Measurements from ENCODE around the gene MED15. TPM values are rescaled to one million over a fixed set of nuclear protein-coding genes. Genes with fewer than 3 reads are reported as not detected.
"Not testable (repeated sequence)": the region's sequence is repeated elsewhere in the genome, so short reads cannot be mapped to it uniquely, and the experiment has no call there.

Gene MED15
- total RNA-seq, 4 donors from 2014 or later, result 16.5 to 110 (median 38.6) TPM

DNA sequence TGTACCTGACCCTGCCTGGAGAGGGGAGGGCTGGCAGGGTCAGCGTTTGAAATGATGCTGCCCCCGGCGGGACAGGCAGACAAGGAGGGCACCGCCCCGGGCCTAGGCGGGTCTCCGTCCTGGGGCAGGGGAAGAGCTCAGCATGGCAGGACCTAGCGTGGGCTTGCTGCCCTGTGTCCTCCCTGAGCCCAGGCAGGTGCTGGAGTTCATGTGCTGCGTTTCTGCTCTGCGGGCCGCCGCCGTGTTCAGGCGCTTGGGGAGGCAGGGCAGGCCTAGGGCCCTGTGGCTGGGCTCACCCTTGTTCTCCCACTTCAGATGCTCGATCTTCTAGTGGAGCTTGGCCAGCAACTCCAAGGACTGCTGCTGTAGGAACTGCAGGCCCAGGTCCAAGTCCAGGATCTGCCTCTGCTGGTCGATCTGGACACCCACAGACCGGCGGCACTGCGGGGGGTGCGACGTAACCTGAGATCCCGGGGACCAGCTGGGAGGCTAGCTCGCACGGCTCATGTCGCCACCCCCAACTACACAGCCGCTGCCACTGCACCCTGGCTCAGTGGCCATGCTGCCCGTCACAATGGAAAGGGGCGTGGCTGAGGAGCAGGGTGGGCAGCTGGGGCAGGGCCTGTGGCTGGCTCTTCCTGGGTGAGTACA lies 84.4 kb downstream of the MED15 start:
- no peaks in the 10 kb centered on the region for H3K36me3 ChIP-seq
- H3K4me1 ChIP-seq, result no peaks in the 10 kb centered on the region
- H3K27me3 ChIP-seq, result no peaks in the 10 kb centered on the region
- no peak overlapping the region for H3K4me3 ChIP-seq
- intact Hi-C loops (cut with DNase I; ENCODE audit: low total_unique reads), result no loop called here
- H3K9me3 ChIP-seq, result no peaks in the 10 kb centered on the region
- TF ChIP-seq POLR2A (IDR thresholded peaks at IDR 0.05) (no peak), CTCF (IDR thresholded peaks at IDR 0.05) (no peak)
- no peak overlapping the region for H3K27ac ChIP-seq
- no peak for DNase-seq

GRCh38 chr22:20594038-20594437 lies 86.6 kb downstream of the MED15 start:
- H3K4me1 ChIP-seq; DNase-seq; H3K9me3 ChIP-seq; H3K27ac ChIP-seq; intact Hi-C loops (cut with DNase I; ENCODE audit: low total_unique reads); H3K4me3 ChIP-seq; H3K36me3 ChIP-seq; H3K27me3 ChIP-seq: not testable (repeated sequence)

- H3K4me3 ChIP-seq; intact Hi-C loops (cut with DNase I; ENCODE audit: low total_unique reads); H3K27ac ChIP-seq; H3K36me3 ChIP-seq; H3K4me1 ChIP-seq; DNase-seq; H3K27me3 ChIP-seq; H3K9me3 ChIP-seq: not testable (repeated sequence)
Observed at GRCh38 chr22:20594486-20594885, 87.1 kb downstream of the MED15 start.

- H3K4me3 ChIP-seq, result no peak overlapping the region
- intact Hi-C loops (cut with DNase I; ENCODE audit: low total_unique reads), result no loop called here
- H3K9me3 ChIP-seq, result no peaks in the 10 kb centered on the region
- no peaks in the 10 kb centered on the region for H3K4me1 ChIP-seq
- no peak for TF ChIP-seq CTCF (IDR thresholded peaks at IDR 0.05)
- no peak for TF ChIP-seq POLR2A (IDR thresholded peaks at IDR 0.05)
- no peaks in the 10 kb centered on the region for H3K27me3 ChIP-seq
- H3K27ac ChIP-seq, result no peak overlapping the region
- H3K36me3 ChIP-seq, result no peaks in the 10 kb centered on the region
- no peak for DNase-seq
Observed at GRCh38 chr22:20595461-20595860, 88.1 kb downstream of the MED15 start.

- no peak overlapping the region for H3K4me3 ChIP-seq
- intact Hi-C loops (cut with DNase I; ENCODE audit: low total_unique reads), result no loop called here
- no peaks in the 10 kb centered on the region for H3K4me1 ChIP-seq
- H3K9me3 ChIP-seq, result no peaks in the 10 kb centered on the region
- no peaks in the 10 kb centered on the region for H3K27me3 ChIP-seq
- TF ChIP-seq CTCF (IDR thresholded peaks at IDR 0.05), result no peak
- no peak for TF ChIP-seq POLR2A (IDR thresholded peaks at IDR 0.05)
- H3K36me3 ChIP-seq, result no peaks in the 10 kb centered on the region
- H3K27ac ChIP-seq, result no peak overlapping the region
- DNase-seq, result no peak
Observed at GRCh38 chr22:20599117-20599516, 91.7 kb downstream of the MED15 start.

- Histone ChIP-seq H3K27me3 (no peaks in the 10 kb centered on the region), H3K36me3 (no peaks in the 10 kb centered on the region), H3K4me1 (no peaks in the 10 kb centered on the region), H3K4me3 (no peak overlapping the region), H3K9me3 (no peaks in the 10 kb centered on the region), H3K27ac (no peak overlapping the region)
- intact Hi-C loops (cut with DNase I; ENCODE audit: low total_unique reads), result no loop called here
- TF ChIP-seq CTCF (IDR thresholded peaks at IDR 0.05) (no peak), POLR2A (IDR thresholded peaks at IDR 0.05) (no peak)
- no peak for DNase-seq
Observed at GRCh38 chr22:20600137-20600673, 92.8 kb downstream of the MED15 start.

Measured in uterus (tissue), 4 donors.